ENCODE measurements around the gene MIER1. TPM values are rescaled to one million over a fixed set of nuclear protein-coding genes. Genes with fewer than 3 reads are reported as not detected.

The MIER1 gene
- total RNA-seq, 1 experiment from 2014 or later: 29.2 TPM

GRCh38 chr1:67029472-67029871, 104.7 kb downstream of the MIER1 start:
- Histone ChIP-seq H2AFZ (ENCODE audit: low read length) (no peak overlapping the region), H3K36me3 (ENCODE audit: insufficient read depth, low read length) (peaks cover 32% of the 10 kb centered on the region), H3K27me3 (ENCODE audit: low read length) (no peaks in the 10 kb centered on the region), H3K27ac (ENCODE audit: low read length) (no peak overlapping the region), H3K4me1 (ENCODE audit: low read length) (peaks cover 4% of the 10 kb centered on the region; the same call in 1 of the 2 replicates), H3K9me2 (replicated peaks; ENCODE audit: insufficient read depth, low read length) (no peaks in the 10 kb centered on the region), H4K20me1 (ENCODE audit: insufficient read depth, low read depth, low read length) (no peaks in the 10 kb centered on the region), H3K9ac (ENCODE audit: low read length) (no peak overlapping the region), H3K9me3 (ENCODE audit: low read length) (no peaks in the 10 kb centered on the region), H3K4me2 (ENCODE audit: low read depth, low read length, poor library complexity, severe bottlenecking) (no peak overlapping the region), H3K4me3 (ENCODE audit: low read length) (no peak overlapping the region), H3K79me2 (ENCODE audit: low read length) (peaks cover 33% of the 10 kb centered on the region)
- DNase-seq: no peak

- no peak overlapping the region for H2AFZ ChIP-seq (ENCODE audit: low read length)
- no peak overlapping the region for H3K9ac ChIP-seq (ENCODE audit: low read length)
- no peak for DNase-seq
- H3K4me1 ChIP-seq (ENCODE audit: low read length): no peaks in the 10 kb centered on the region
- no peaks in the 10 kb centered on the region for H4K20me1 ChIP-seq (ENCODE audit: insufficient read depth, low read depth, low read length)
- H3K4me3 ChIP-seq (ENCODE audit: low read length): no peak overlapping the region
- H3K79me2 ChIP-seq (ENCODE audit: low read length): peaks cover 25% of the 10 kb centered on the region
- no peaks in the 10 kb centered on the region for H3K9me3 ChIP-seq (ENCODE audit: low read length)
- H3K4me2 ChIP-seq (ENCODE audit: low read depth, low read length, poor library complexity, severe bottlenecking): no peak overlapping the region
- no peaks in the 10 kb centered on the region for H3K9me2 ChIP-seq (replicated peaks; ENCODE audit: insufficient read depth, low read length)
- no peaks in the 10 kb centered on the region for H3K27me3 ChIP-seq (ENCODE audit: low read length)
- no peak overlapping the region for H3K27ac ChIP-seq (ENCODE audit: low read length)
- H3K36me3 ChIP-seq (ENCODE audit: insufficient read depth, low read length): peaks cover 20% of the 10 kb centered on the region
Observed at GRCh38 chr1:67031121-67031858, 106.5 kb downstream of the MIER1 start.

- no peaks in the 10 kb centered on the region for H3K9me3 ChIP-seq (ENCODE audit: low read length)
- no peak for DNase-seq
- H4K20me1 ChIP-seq (ENCODE audit: insufficient read depth, low read depth, low read length): no peaks in the 10 kb centered on the region
- H2AFZ ChIP-seq (ENCODE audit: low read length): no peak overlapping the region
- H3K79me2 ChIP-seq (ENCODE audit: low read length): peaks cover 24% of the 10 kb centered on the region
- H3K4me3 ChIP-seq (ENCODE audit: low read length): no peak overlapping the region
- no peaks in the 10 kb centered on the region for H3K9me2 ChIP-seq (replicated peaks; ENCODE audit: insufficient read depth, low read length)
- H3K4me1 ChIP-seq (ENCODE audit: low read length): no peaks in the 10 kb centered on the region
- H3K36me3 ChIP-seq (ENCODE audit: insufficient read depth, low read length): peaks cover 26% of the 10 kb centered on the region
- no peak overlapping the region for H3K9ac ChIP-seq (ENCODE audit: low read length)
- H3K27ac ChIP-seq (ENCODE audit: low read length): no peak overlapping the region
- H3K27me3 ChIP-seq (ENCODE audit: low read length): no peaks in the 10 kb centered on the region
- no peak overlapping the region for H3K4me2 ChIP-seq (ENCODE audit: low read depth, low read length, poor library complexity, severe bottlenecking)
Observed at GRCh38 chr1:67031859-67032247, 107.1 kb downstream of the MIER1 start.

Other genes with a start within 250 kb of the MIER1 start
- gene DYNLT5, start 172.5 kb upstream of the MIER1 start, total RNA-seq (2014; rRNA removed; shearing (Covaris generic); ENCODE audit: low replicate concordance): not detected in 2 replicates
- not detected in 2 replicates for gene INSL5, start 123.7 kb upstream of the MIER1 start, total RNA-seq (2014; rRNA removed; shearing (Covaris generic); ENCODE audit: low replicate concordance)
- 0.48 and 0.97 TPM in 2 replicates for gene DNAI4, start 134 bp upstream of the MIER1 start, total RNA-seq (2014; rRNA removed; shearing (Covaris generic); ENCODE audit: low replicate concordance)
- gene SLC35D1, start 129.2 kb downstream of the MIER1 start, total RNA-seq (2014; rRNA removed; shearing (Covaris generic); ENCODE audit: low replicate concordance): 22.0 and 40.6 TPM in 2 replicates
- not detected in 2 replicates for gene C1orf141, start 210.0 kb downstream of the MIER1 start, total RNA-seq (2014; rRNA removed; shearing (Covaris generic); ENCODE audit: low replicate concordance)
- gene IL23R, start 241.5 kb downstream of the MIER1 start, total RNA-seq (2014; rRNA removed; shearing (Covaris generic); ENCODE audit: low replicate concordance): 0.45 TPM in 1 of 2 replicates, not detected in the other